HCT116 (cell line): Measurements from ENCODE around the gene IL22RA1. TPM values are rescaled to one million over a fixed set of nuclear protein-coding genes. Genes with fewer than 3 reads are reported as not detected.

ENCODE experiments used
- ATAC-seq: fragments of 200-7000 bp; cut with Tn5 transposase; 2 replicates; pipeline ENCODE4 v1.9.1; 2020; ENCODE audit warnings: mild to moderate bottlenecking, moderate library complexity
- BruUV-seq: library from RNA; stranded (reverse); fragments of 400-500 nt; replicated peaks from 2 replicates; lab custom pipeline; 2021; lab: Mats Ljungman, UMichigan
- CTCF ChIA-PET: fragments of 300-600 bp; sonication (Branson Sonifier 250); formaldehyde crosslinking; loops from one replicate; lab custom pipeline; 2021; ENCODE audit warnings: antibody characterized with exemption; lab: Charles Lee
- POLR2A ChIA-PET: fragments of 300-600, 350-600 bp; sonication (Branson Sonifier 250); formaldehyde crosslinking; loops from one replicate; lab custom pipeline; 2021; ENCODE audit warnings: antibody characterized with exemption; lab: Charles Lee
- RAD21 ChIA-PET, 2 experiments: fragments of 300-600 bp; sonication (Branson Sonifier 250); formaldehyde crosslinking; loops; one replicate each; lab custom pipeline; 2023; ENCODE audit warnings: low total read pairs in 2 of 2; ENCODE audit not compliant: uncharacterized antibody in 2 of 2, unreplicated experiment in 2 of 2, low non-redundant PET in 1 of 2; lab: Charles Lee
- DNase-seq: peaks from one replicate; pipeline ENCODE4 v3.0.0-alpha.2; 2010; ENCODE audit warnings: low read depth, low spot score
- H2AFZ ChIP-seq: fragments of 200-600 bp; shearing (Covaris generic), sonication (generic); 2 replicates; pipeline ENCODE4 v1.6.1; 2017; ENCODE audit warnings: low read depth, mixed run types, mixed read lengths, antibody characterized with exemption, low read length; ENCODE audit not compliant: poor library complexity, severe bottlenecking
- H3K27ac ChIP-seq: 2 replicates; pipeline ENCODE4 v1.5.1; 2012; ENCODE audit warnings: low read depth, low read length
- H3K27me3 ChIP-seq: fragments of 200-600 bp; sonication (generic); 2 replicates; pipeline ENCODE4 v1.6.1; 2016; ENCODE audit warnings: mixed run types, low read length, mixed read lengths; ENCODE audit not compliant: insufficient read depth
- H3K36me3 ChIP-seq, 2 experiments: fragments of 200-500 bp in 1 of 2; fragments of 200-600 bp in 1 of 2; sonication (Bioruptor generic) in 1 of 2; sonication (generic) in 1 of 2; 2 replicates each; pipeline versions ENCODE4 v1.5.1 to v1.6.1; 2014 to 2016; ENCODE audit warnings: low read length in 2 of 2, inconsistent platforms in 1 of 2, mixed read lengths in 1 of 2, mixed run types in 1 of 2; ENCODE audit not compliant: insufficient read depth in 2 of 2, control insufficient read depth in 1 of 2
- H3K4me1 ChIP-seq, 2 experiments: fragments of 200-600 bp in 1 of 2; sonication (generic) in 1 of 2; 2 replicates each; pipeline versions ENCODE4 v1.5.1 to v1.6.1; 2012 to 2017; ENCODE audit warnings: low read length in 2 of 2, inconsistent platforms in 1 of 2, mild to moderate bottlenecking in 1 of 2, mixed read lengths in 1 of 2, mixed run types in 1 of 2, moderate library complexity in 1 of 2; ENCODE audit not compliant: insufficient read depth in 2 of 2, control insufficient read depth in 1 of 2
- H3K4me2 ChIP-seq: fragments of 200-600 bp; sonication (generic); 2 replicates; pipeline ENCODE4 v1.6.1; 2017; ENCODE audit warnings: mixed run types, low read length, mixed read lengths
- H3K4me3 ChIP-seq, 2 experiments: fragments of 200-600 bp in 1 of 2; sonication (generic) in 1 of 2; replicated peaks in 1 of 2; 2 replicates each; pipeline ENCODE4 v1.5.1; 2011 to 2016; ENCODE audit warnings: low read length in 2 of 2, control low read depth in 1 of 2, low read depth in 1 of 2, mild to moderate bottlenecking in 1 of 2, mixed read lengths in 1 of 2, mixed run types in 1 of 2
- H3K79me2 ChIP-seq: fragments of 200-600 bp; sonication (generic); 2 replicates; pipeline ENCODE4 v1.6.1; 2017; ENCODE audit warnings: mild to moderate bottlenecking, mixed run types, low read length, moderate library complexity, mixed read lengths; ENCODE audit not compliant: insufficient read depth
- H3K9ac ChIP-seq: fragments of 200-600 bp; sonication (generic); 2 replicates; pipeline ENCODE4 v1.6.1; 2016; ENCODE audit warnings: low read length, mixed read lengths
- H3K9me2 ChIP-seq: fragments of 200-600 bp; sonication (generic), shearing (Covaris generic); 2 replicates; pipeline ENCODE4 v1.6.1; 2017; ENCODE audit warnings: mixed run types, mild to moderate bottlenecking, moderate library complexity; ENCODE audit not compliant: insufficient read depth
- H3K9me3 ChIP-seq, 2 experiments: fragments of 200-500 bp in 1 of 2; fragments of 200-600 bp in 1 of 2; sonication (Bioruptor generic) in 1 of 2; sonication (generic) in 1 of 2; 2 replicates each; pipeline ENCODE4 v1.6.1; 2014 to 2017; ENCODE audit warnings: low read length in 2 of 2, mixed read lengths in 2 of 2, inconsistent platforms in 1 of 2, low read depth in 1 of 2, mild to moderate bottlenecking in 1 of 2, mixed run types in 1 of 2, moderate library complexity in 1 of 2; ENCODE audit not compliant: control insufficient read depth in 1 of 2, insufficient read depth in 1 of 2
- H4K20me1 ChIP-seq: fragments of 200-600 bp; sonication (generic), shearing (Covaris generic); 2 replicates; pipeline ENCODE4 v1.6.1; 2017; ENCODE audit warnings: mixed run types, mild to moderate bottlenecking, moderate library complexity; ENCODE audit not compliant: insufficient read depth
- CBX3 ChIP-seq: IDR thresholded peaks from 2 replicates; pipeline ENCODE4 v1.6.1; 2012; ENCODE audit warnings: low read depth
- CEBPB ChIP-seq: IDR thresholded peaks from 2 replicates; pipeline ENCODE4 v1.6.1; 2012; ENCODE audit warnings: low read depth
- EGR1 ChIP-seq: IDR thresholded peaks from 2 replicates; pipeline ENCODE4 v1.6.1; 2012; ENCODE audit warnings: low read depth
- ELF1 ChIP-seq: IDR thresholded peaks from 2 replicates; pipeline ENCODE4 v1.6.1; 2012; ENCODE audit warnings: low read depth, borderline replicate concordance
- EZH2 ChIP-seq: fragments of 200-600 bp; sonication (generic); IDR thresholded peaks from 2 replicates; pipeline ENCODE4 v1.6.1; 2017; ENCODE audit warnings: antibody characterized with exemption, mixed run types
- EZH2phosphoT487 ChIP-seq: fragments of 200-600 bp; IDR thresholded peaks from 2 replicates; pipeline ENCODE4 v1.6.1; 2018; ENCODE audit warnings: antibody characterized with exemption, borderline replicate concordance
- FOSL1 ChIP-seq: IDR thresholded peaks from 2 replicates; pipeline ENCODE4 v1.6.1; 2012; ENCODE audit warnings: low read depth
- JUND ChIP-seq: IDR thresholded peaks from 2 replicates; pipeline ENCODE4 v1.6.1; 2012
- MAX ChIP-seq: IDR thresholded peaks from 2 replicates; pipeline ENCODE4 v1.6.1; 2012
- POLR2A ChIP-seq: IDR thresholded peaks from 2 replicates; pipeline ENCODE4 v1.7.0; 2011; ENCODE audit warnings: borderline replicate concordance; ENCODE audit not compliant: insufficient read depth, insufficient read length; ENCODE audit errors: extremely low read depth
- POLR2AphosphoS5 ChIP-seq: IDR thresholded peaks from 2 replicates; pipeline ENCODE4 v1.6.1; 2011; ENCODE audit warnings: mild to moderate bottlenecking, low read depth, low read length, moderate library complexity
- REST ChIP-seq: IDR thresholded peaks from 2 replicates; pipeline ENCODE4 v1.6.1; 2012; ENCODE audit warnings: low read depth
- SIN3A ChIP-seq: IDR thresholded peaks from 2 replicates; pipeline ENCODE4 v1.6.1; 2012; ENCODE audit warnings: low read depth
- SP1 ChIP-seq: IDR thresholded peaks from 2 replicates; pipeline ENCODE4 v1.6.1; 2012; ENCODE audit warnings: low read depth
- TCF7L2 ChIP-seq: IDR thresholded peaks from 2 replicates; pipeline ENCODE4 v1.7.0; 2011; ENCODE audit warnings: borderline replicate concordance, inconsistent platforms; ENCODE audit not compliant: insufficient read depth, insufficient read length; ENCODE audit errors: extremely low read depth
- YY1 ChIP-seq: IDR thresholded peaks from 2 replicates; pipeline ENCODE4 v1.6.1; 2011; ENCODE audit warnings: low read length, low read depth, moderate library complexity, mild to moderate bottlenecking; ENCODE audit not compliant: insufficient replicate concordance; ENCODE audit errors: extremely low read depth
- ZBTB33 ChIP-seq: IDR thresholded peaks from 2 replicates; pipeline ENCODE4 v1.6.1; 2011; ENCODE audit warnings: mild to moderate bottlenecking, low read length, moderate library complexity; ENCODE audit not compliant: insufficient replicate concordance; ENCODE audit errors: extremely low read depth
- ZFX ChIP-seq: fragments of 450-650 bp; IDR thresholded peaks from 2 replicates; pipeline ENCODE4 v1.6.1; 2017
- ZNF274 ChIP-seq: fragments of 200-500 bp; sonication (Bioruptor generic); IDR thresholded peaks from 2 replicates; pipeline ENCODE4 v1.6.1; 2014; ENCODE audit warnings: mild to moderate bottlenecking, low read depth, low read length, inconsistent platforms
- intact Hi-C: fragments of 100-400 bp; cut with micrococcal nuclease; formaldehyde crosslinking; loops from 2 replicates; pipeline ENCODE4 v1.10.0; 2022
- total RNA-seq: library from RNA; stranded (reverse); gene quantifications from one replicate; pipeline ENCODE4 v1.2.1, GENCODE V29; 2021; ENCODE audit not compliant: unreplicated experiment
- TF ChIP-seq, protein P1 (sequence below): IDR thresholded peaks from 2 replicates; pipeline ENCODE4 v1.6.1; 2012
- TF ChIP-seq, protein P2 (sequence below), 3 experiments: fragments of 200-600 bp in 1 of 3; sonication (generic) in 1 of 3; IDR thresholded peaks in 2 of 3; conservative IDR thresholded peaks in 1 of 3; 2 replicates each; pipeline ENCODE4 v1.5.1; 2012 to 2017; ENCODE audit warnings: low read depth in 2 of 3, low read length in 2 of 3, antibody characterized with exemption in 1 of 3, borderline replicate concordance in 1 of 3, control low read depth in 1 of 3, mild to moderate bottlenecking in 1 of 3, mixed read lengths in 1 of 3, mixed run types in 1 of 3, moderate library complexity in 1 of 3; ENCODE audit not compliant: insufficient read depth in 1 of 3

IL22RA1 gene
- total RNA-seq, 1 experiment from 2014 or later: 2.1 TPM

DNA sequence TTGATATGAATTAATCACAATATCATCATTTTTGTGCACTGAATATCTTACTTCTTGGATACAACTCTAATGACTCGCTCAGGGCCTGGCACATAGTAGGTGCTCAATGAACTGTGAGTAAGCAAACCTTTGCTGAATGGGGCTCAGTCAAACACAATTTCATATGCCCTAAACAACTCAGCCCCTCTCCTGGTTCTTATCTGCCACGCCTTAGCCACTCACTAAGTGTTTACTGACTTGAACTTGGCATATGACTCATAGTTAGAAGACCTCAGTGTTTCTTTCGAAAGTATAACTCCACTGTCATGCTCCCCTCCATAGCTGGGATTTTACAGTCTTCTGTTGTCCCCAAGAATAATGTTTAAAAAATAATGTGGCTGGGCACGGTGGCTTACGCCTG lies 48.9 kb upstream of the IL22RA1 start:
- Histone ChIP-seq H3K9ac (peak overlapping the region; percentile 13; the same call in 1 of the 2 replicates), H3K4me2 (peak overlapping the region; percentile 59), H3K9me2 (no peaks in the 10 kb centered on the region)
- no peak for TF ChIP-seq YY1
- no peak for TF ChIP-seq POLR2AphosphoS5
- no peak for TF ChIP-seq EZH2phosphoT487
- TF ChIP-seq ZNF274: no peak
- TF ChIP-seq JUND: peak; percentile 66
- TF ChIP-seq POLR2A: no peak
- no peak for TF ChIP-seq ZFX
- peak; percentile 61; the same call in 1 of the 2 replicates for TF ChIP-seq CBX3
- TF ChIP-seq ZBTB33: no peak
- TF ChIP-seq EZH2: no peak
- TF ChIP-seq REST: no peak
- no peak for TF ChIP-seq EGR1
- TF ChIP-seq, protein P1, sequence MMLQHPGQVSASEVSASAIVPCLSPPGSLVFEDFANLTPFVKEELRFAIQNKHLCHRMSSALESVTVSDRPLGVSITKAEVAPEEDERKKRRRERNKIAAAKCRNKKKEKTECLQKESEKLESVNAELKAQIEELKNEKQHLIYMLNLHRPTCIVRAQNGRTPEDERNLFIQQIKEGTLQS: no peak
- TF ChIP-seq SP1: peak; percentile 43; the same call in 1 of the 2 replicates
- TF ChIP-seq MAX: 0 out of 2 replicates have a peak, but pooled peaks have one; percentile 19
- no peak for TF ChIP-seq TCF7L2
- TF ChIP-seq, protein P2, sequence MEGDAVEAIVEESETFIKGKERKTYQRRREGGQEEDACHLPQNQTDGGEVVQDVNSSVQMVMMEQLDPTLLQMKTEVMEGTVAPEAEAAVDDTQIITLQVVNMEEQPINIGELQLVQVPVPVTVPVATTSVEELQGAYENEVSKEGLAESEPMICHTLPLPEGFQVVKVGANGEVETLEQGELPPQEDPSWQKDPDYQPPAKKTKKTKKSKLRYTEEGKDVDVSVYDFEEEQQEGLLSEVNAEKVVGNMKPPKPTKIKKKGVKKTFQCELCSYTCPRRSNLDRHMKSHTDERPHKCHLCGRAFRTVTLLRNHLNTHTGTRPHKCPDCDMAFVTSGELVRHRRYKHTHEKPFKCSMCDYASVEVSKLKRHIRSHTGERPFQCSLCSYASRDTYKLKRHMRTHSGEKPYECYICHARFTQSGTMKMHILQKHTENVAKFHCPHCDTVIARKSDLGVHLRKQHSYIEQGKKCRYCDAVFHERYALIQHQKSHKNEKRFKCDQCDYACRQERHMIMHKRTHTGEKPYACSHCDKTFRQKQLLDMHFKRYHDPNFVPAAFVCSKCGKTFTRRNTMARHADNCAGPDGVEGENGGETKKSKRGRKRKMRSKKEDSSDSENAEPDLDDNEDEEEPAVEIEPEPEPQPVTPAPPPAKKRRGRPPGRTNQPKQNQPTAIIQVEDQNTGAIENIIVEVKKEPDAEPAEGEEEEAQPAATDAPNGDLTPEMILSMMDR (IDR thresholded peaks at IDR 0.05 in 2 of 3, conservative IDR thresholded peaks at IDR 0.05 in 1 of 3; ENCODE audit: borderline replicate concordance in 1 of 3, insufficient read depth in 1 of 3, low read depth in 2 of 3, low read length in 2 of 3): no peak
- no peak for TF ChIP-seq SIN3A
- TF ChIP-seq FOSL1: peak; percentile 70
- no peak for TF ChIP-seq CEBPB
- TF ChIP-seq ELF1: no peak

More for the DNA sequence above, 48.9 kb upstream of the IL22RA1 start:
- no TSS peak for BruUV-seq
- H2AFZ ChIP-seq: peak overlapping the region; percentile 24
- peaks cover 16 to 33% of the 10 kb centered on the region in 2 experiments; a peak in 3 of 4 replicates for H3K4me1 ChIP-seq
- DNase-seq: no peak
- CTCF ChIA-PET: interaction anchor here (1.6 to 1.7 kb wide), 2 partner anchors 41 to 200 kb away, joined by 4 to 7 read pairs; no protein-coding TSS in a partner anchor
- POLR2A ChIA-PET: no interaction called here
- H3K27me3 ChIP-seq: no peaks in the 10 kb centered on the region
- H3K79me2 ChIP-seq: no peaks in the 10 kb centered on the region
- peak overlapping the region in 1 of 2 experiments; percentile 8; a peak in 1 of 4 replicates for H3K4me3 ChIP-seq
- ATAC-seq: no peak
- RAD21 ChIA-PET: no interaction called here
- no peaks in the 10 kb centered on the region for H3K36me3 ChIP-seq
- no peaks in the 10 kb centered on the region for H4K20me1 ChIP-seq
- H3K9me3 ChIP-seq: no peaks in the 10 kb centered on the region
- no peak overlapping the region for H3K27ac ChIP-seq
- intact Hi-C loops: no loop called here
